Neuronal stem cell (in vitro differentiated cells): ENCODE results near the gene PARD3B.

Source experiments
- DNase-seq: peaks from one replicate; pipeline ENCODE4 v3.0.0-alpha.2; 2013; ENCODE audit warnings: low spot score
- H2AFZ ChIP-seq: one replicate; pipeline ENCODE4 v1.6.1; 2013; ENCODE audit warnings: mild to moderate bottlenecking, low read length, inconsistent platforms
- H2AK5ac ChIP-seq: 2 replicates; pipeline ENCODE4 v1.6.1; 2013; ENCODE audit warnings: low read depth, mild to moderate bottlenecking, inconsistent platforms, low read length, moderate library complexity, mixed read lengths
- H2BK120ac ChIP-seq: 2 replicates; pipeline ENCODE4 v1.6.1; 2013; ENCODE audit warnings: low read depth, mild to moderate bottlenecking, inconsistent platforms, low read length, moderate library complexity, mixed read lengths
- H2BK12ac ChIP-seq: one replicate; pipeline ENCODE4 v1.6.1; 2013; ENCODE audit warnings: low read length, inconsistent platforms
- H2BK15ac ChIP-seq: 2 replicates; pipeline ENCODE4 v1.6.1; 2013; ENCODE audit warnings: mild to moderate bottlenecking, low read length, inconsistent platforms, mixed read lengths
- H2BK5ac ChIP-seq: one replicate; pipeline ENCODE4 v1.6.1; 2013; ENCODE audit warnings: inconsistent platforms, mild to moderate bottlenecking, low read length, moderate library complexity
- H3K14ac ChIP-seq: one replicate; pipeline ENCODE4 v1.6.1; 2013; ENCODE audit warnings: low read length, inconsistent platforms
- H3K18ac ChIP-seq: 2 replicates; pipeline ENCODE4 v1.6.1; 2013; ENCODE audit warnings: low read length, inconsistent platforms
- H3K23ac ChIP-seq: 2 replicates; pipeline ENCODE4 v1.6.1; 2013; ENCODE audit warnings: low read depth, mild to moderate bottlenecking, mixed read lengths, low read length, inconsistent platforms; ENCODE audit not compliant: poor library complexity
- H3K27ac ChIP-seq: replicated peaks from 3 replicates; pipeline ENCODE4 v1.5.1; 2013; ENCODE audit warnings: low read length, inconsistent platforms
- H3K27me3 ChIP-seq, 3 experiments: 2 replicates each; pipeline ENCODE4 v1.6.1; 2013; ENCODE audit warnings: low read length in 3 of 3, mild to moderate bottlenecking in 2 of 3, inconsistent platforms in 1 of 3, low read depth in 1 of 3, mixed read lengths in 1 of 3, moderate library complexity in 1 of 3; ENCODE audit not compliant: control insufficient read depth in 3 of 3, insufficient read depth in 3 of 3
- H3K36me3 ChIP-seq, 2 donors: replicated peaks in 1 of 2; 2 replicates each; pipeline ENCODE4 v1.6.1; 2013; ENCODE audit warnings: low read length in 2 of 2; ENCODE audit not compliant: control insufficient read depth in 2 of 2, insufficient read depth in 2 of 2
- H3K4ac ChIP-seq: 2 replicates; pipeline ENCODE4 v1.6.1; 2013; ENCODE audit warnings: inconsistent platforms, mild to moderate bottlenecking, low read length, moderate library complexity
- H3K4me1 ChIP-seq, 2 donors: 1 replicate in 1 of 2; 2 replicates in 1 of 2; pipeline ENCODE4 v1.6.1; 2013; ENCODE audit warnings: low read length in 2 of 2, low read depth in 1 of 2; ENCODE audit not compliant: control insufficient read depth in 2 of 2, insufficient read depth in 1 of 2
- H3K4me2 ChIP-seq: one replicate; pipeline ENCODE4 v1.6.1; 2013; ENCODE audit warnings: mild to moderate bottlenecking, low read length, inconsistent platforms; ENCODE audit not compliant: insufficient read depth, poor library complexity, severe bottlenecking
- H3K4me3 ChIP-seq, 2 donors: 2 replicates each; pipeline ENCODE4 v1.5.1; 2013; ENCODE audit warnings: low read length in 2 of 2, mild to moderate bottlenecking in 2 of 2, inconsistent platforms in 1 of 2, moderate library complexity in 1 of 2
- H3K79me1 ChIP-seq: one replicate; pipeline ENCODE4 v1.6.1; 2013; ENCODE audit warnings: low read depth, mild to moderate bottlenecking, inconsistent platforms, low read length, moderate library complexity
- H3K9ac ChIP-seq: one replicate; pipeline ENCODE4 v1.6.1; 2013; ENCODE audit warnings: mild to moderate bottlenecking, low read depth, low read length, inconsistent platforms; ENCODE audit not compliant: poor library complexity
- H3K9me3 ChIP-seq, 2 donors: replicated peaks in 1 of 2; 2 replicates each; pipeline versions ENCODE3 to v1.6.1; 2013; ENCODE audit warnings: low read length in 2 of 2, mild to moderate bottlenecking in 2 of 2, inconsistent platforms in 1 of 2, low read depth in 1 of 2, mixed read lengths in 1 of 2, moderate library complexity in 1 of 2; ENCODE audit not compliant: control insufficient read depth in 2 of 2, insufficient read depth in 1 of 2
- H4K8ac ChIP-seq: one replicate; pipeline ENCODE4 v1.6.1; 2013; ENCODE audit warnings: low read depth, mild to moderate bottlenecking, inconsistent platforms, low read length, moderate library complexity
- H4K91ac ChIP-seq: one replicate; pipeline ENCODE4 v1.6.1; 2013; ENCODE audit warnings: low read length, low read depth, mild to moderate bottlenecking, inconsistent platforms; ENCODE audit not compliant: poor library complexity
- WGBS, 2 donors: extraction: QIAGEN DNeasy Blood & Tissue Kit; methylation state at CpG; one replicate each; pipeline ENCODE4 v1.1.7; 2013; ENCODE audit warnings: missing lambda C conversion rate in 2 of 2, mixed read lengths in 1 of 2; ENCODE audit not compliant: insufficient read length in 2 of 2, insufficient replicate concordance in 1 of 2; ENCODE audit errors: extremely low coverage in 2 of 2; 5-methylcytosine and 5-hydroxymethylcytosine counted together

PARD3B gene

DNA sequence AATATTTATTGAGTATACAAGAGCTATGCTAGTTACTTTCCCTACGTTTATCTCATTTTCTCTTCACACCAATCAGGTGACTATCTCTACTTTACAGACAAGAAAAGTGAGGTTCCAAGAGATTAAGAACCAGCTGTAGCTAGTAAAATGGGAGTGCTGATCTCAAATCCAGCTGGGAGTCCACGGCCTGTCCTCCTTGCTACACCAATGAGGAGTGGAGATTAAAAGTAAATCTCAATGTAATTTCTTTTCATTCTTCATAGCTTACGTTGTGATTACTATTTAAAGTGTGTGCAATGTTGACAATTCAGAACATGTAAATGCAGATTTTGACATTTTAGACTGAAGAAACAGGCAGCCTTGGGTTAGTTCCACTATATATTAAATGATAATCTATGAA, 1083.1 kb downstream of the PARD3B start:
- Histone ChIP-seq H3K14ac (no peak overlapping the region), H3K4me2 (no peak overlapping the region), H3K4me1 (peaks cover 5 to 7% of the 10 kb centered on the region in 2 donors), H2AK5ac (no peak overlapping the region), H3K18ac (no peak overlapping the region), H3K23ac (no peak overlapping the region), H2BK120ac (no peak overlapping the region), H3K9ac (no peak overlapping the region), H3K9me3 (no peaks in the 10 kb centered on the region), H3K27me3 (no peaks in the 10 kb centered on the region), H2AFZ (no peak overlapping the region), H2BK15ac (no peak overlapping the region), H3K79me1 (no peaks in the 10 kb centered on the region), H4K8ac (no peak overlapping the region), H4K91ac (no peak overlapping the region), H2BK5ac (no peak overlapping the region), H3K4me3 (no peak overlapping the region), H3K27ac (no peak overlapping the region), H3K36me3 (no peaks in the 10 kb centered on the region), H2BK12ac (no peak overlapping the region), H3K4ac (no peak overlapping the region)
- no CpG with 5 or more reads among the region's 3 CpGs for WGBS, 2 donors
- no peak for DNase-seq

- H3K27me3 ChIP-seq = no peaks in the 10 kb centered on the region
- WGBS, 2 donors = no CpG with 5 or more reads among the region's 10 CpGs
- H3K27ac ChIP-seq = no peak overlapping the region
- no peaks in the 10 kb centered on the region for H3K79me1 ChIP-seq
- DNase-seq = no peak
- no peak overlapping the region for H3K4me3 ChIP-seq
- H3K9me3 ChIP-seq = no peaks in the 10 kb centered on the region
- H4K91ac ChIP-seq = no peak overlapping the region
- no peak overlapping the region for H2AFZ ChIP-seq
- H2BK12ac ChIP-seq = no peak overlapping the region
- no peak overlapping the region for H2BK120ac ChIP-seq
- H3K23ac ChIP-seq = no peak overlapping the region
- no peak overlapping the region for H3K18ac ChIP-seq
- H2BK5ac ChIP-seq = no peak overlapping the region
- H2AK5ac ChIP-seq = no peak overlapping the region
- no peak overlapping the region for H2BK15ac ChIP-seq
- H4K8ac ChIP-seq = no peak overlapping the region
- H3K14ac ChIP-seq = no peak overlapping the region
- peaks cover 5 to 7% of the 10 kb centered on the region in 2 donors for H3K4me1 ChIP-seq
- H3K36me3 ChIP-seq = no peaks in the 10 kb centered on the region
- no peak overlapping the region for H3K4ac ChIP-seq
- no peak overlapping the region for H3K9ac ChIP-seq
- H3K4me2 ChIP-seq = no peak overlapping the region
Observed at GRCh38 chr2:205629091-205629776, 1084.0 kb downstream of the PARD3B start.

- no peaks in the 10 kb centered on the region for H3K36me3 ChIP-seq
- H2AFZ ChIP-seq = no peak overlapping the region
- H3K4me2 ChIP-seq = no peak overlapping the region
- H3K27ac ChIP-seq = no peak overlapping the region
- H2BK120ac ChIP-seq = no peak overlapping the region
- H3K79me1 ChIP-seq = no peaks in the 10 kb centered on the region
- no peak overlapping the region for H4K91ac ChIP-seq
- no peak for DNase-seq
- H3K18ac ChIP-seq = no peak overlapping the region
- H3K9me3 ChIP-seq = no peaks in the 10 kb centered on the region
- no peak overlapping the region for H2BK12ac ChIP-seq
- H3K4ac ChIP-seq = no peak overlapping the region
- H4K8ac ChIP-seq = no peak overlapping the region
- peaks cover 7 to 9% of the 10 kb centered on the region in 2 donors for H3K4me1 ChIP-seq
- H3K23ac ChIP-seq = no peak overlapping the region
- H2BK15ac ChIP-seq = no peak overlapping the region
- H2BK5ac ChIP-seq = no peak overlapping the region
- H2AK5ac ChIP-seq = no peak overlapping the region
- H3K4me3 ChIP-seq = no peak overlapping the region
- no peak overlapping the region for H3K9ac ChIP-seq
- no peak overlapping the region for H3K14ac ChIP-seq
- no peaks in the 10 kb centered on the region for H3K27me3 ChIP-seq
- WGBS, 2 donors = no CpG with 5 or more reads among the region's 1 CpG
Observed at GRCh38 chr2:205633994-205634393, 1088.7 kb downstream of the PARD3B start.

- Histone ChIP-seq H3K27me3 (no peaks in the 10 kb centered on the region), H3K36me3 (no peaks in the 10 kb centered on the region), H3K4me3 (no peak overlapping the region), H2BK15ac (no peak overlapping the region), H3K4me2 (no peak overlapping the region), H2AK5ac (no peak overlapping the region), H3K4ac (no peak overlapping the region), H4K91ac (no peak overlapping the region), H3K27ac (no peak overlapping the region), H3K9me3 (peaks cover 0 to 8% of the 10 kb centered on the region in 2 donors), H3K18ac (no peak overlapping the region), H3K79me1 (no peaks in the 10 kb centered on the region), H2BK120ac (no peak overlapping the region), H3K14ac (no peak overlapping the region), H2BK5ac (no peak overlapping the region), H2AFZ (peak overlapping the region; percentile 4), H3K4me1 (peaks cover 0 to 4% of the 10 kb centered on the region in 2 donors), H3K23ac (no peak overlapping the region), H2BK12ac (no peak overlapping the region), H4K8ac (no peak overlapping the region), H3K9ac (no peak overlapping the region)
- WGBS, 2 donors = no CpG with 5 or more reads among the region's 7 CpGs
- DNase-seq = no peak
Observed at GRCh38 chr2:205636549-205637319, 1091.5 kb downstream of the PARD3B start.
